ENCODE results near the gene CYP27B1.
"Not testable (repeated sequence)": the region's sequence is repeated elsewhere in the genome, so short reads cannot be mapped to it uniquely, and the experiment has no call there.

CYP27B1 gene

GRCh38 chr12:57718641-57719528, 48.0 kb downstream of the CYP27B1 start:
- no peak overlapping the region for H3K27ac ChIP-seq (ENCODE audit: low read depth, low read length)
- no peaks in the 10 kb centered on the region for H3K27me3 ChIP-seq (ENCODE audit: insufficient read depth, low read length)
- H3K79me2 ChIP-seq (ENCODE audit: control insufficient read depth, insufficient read depth, low read length, unreplicated experiment), result no peaks in the 10 kb centered on the region
- H3K4me3 ChIP-seq (ENCODE audit: low read depth, low read length), result no peak overlapping the region
- H3K36me3 ChIP-seq (ENCODE audit: insufficient read depth, low read length), result peaks cover 17% of the 10 kb centered on the region; the same call in 1 of the 2 replicates
- no peak overlapping the region for H2AFZ ChIP-seq (ENCODE audit: low read length, unreplicated experiment)
- H3K4me1 ChIP-seq (ENCODE audit: control insufficient read depth, insufficient read depth, low read length, unreplicated experiment), result no peaks in the 10 kb centered on the region

- Histone ChIP-seq H3K27ac (ENCODE audit: low read depth, low read length) (no peak overlapping the region), H3K4me1 (ENCODE audit: control insufficient read depth, insufficient read depth, low read length, unreplicated experiment) (no peaks in the 10 kb centered on the region), H3K4me3 (ENCODE audit: low read depth, low read length) (no peak overlapping the region), H3K36me3 (ENCODE audit: insufficient read depth, low read length) (peaks cover 17% of the 10 kb centered on the region; the same call in 1 of the 2 replicates), H3K79me2 (ENCODE audit: control insufficient read depth, insufficient read depth, low read length, unreplicated experiment) (no peaks in the 10 kb centered on the region), H2AFZ (ENCODE audit: low read length, unreplicated experiment) (no peak overlapping the region), H3K27me3 (ENCODE audit: insufficient read depth, low read length) (no peaks in the 10 kb centered on the region)
These were observed 48.8 kb downstream of the CYP27B1 start for GRCh38 chr12:57717846-57718640.

- Histone ChIP-seq H3K27ac (ENCODE audit: low read depth, low read length) (no peak overlapping the region), H3K27me3 (ENCODE audit: insufficient read depth, low read length) (no peaks in the 10 kb centered on the region), H3K4me1 (ENCODE audit: control insufficient read depth, insufficient read depth, low read length, unreplicated experiment) (no peaks in the 10 kb centered on the region), H3K4me3 (ENCODE audit: low read depth, low read length) (no peak overlapping the region), H3K36me3 (ENCODE audit: insufficient read depth, low read length) (peaks cover 22% of the 10 kb centered on the region), H2AFZ (ENCODE audit: low read length, unreplicated experiment) (no peak overlapping the region), H3K79me2 (ENCODE audit: control insufficient read depth, insufficient read depth, low read length, unreplicated experiment) (no peaks in the 10 kb centered on the region)
These were observed 49.7 kb downstream of the CYP27B1 start for GRCh38 chr12:57717131-57717530.

- no peak overlapping the region for H3K27ac ChIP-seq (ENCODE audit: low read depth, low read length)
- no peak overlapping the region for H3K4me3 ChIP-seq (ENCODE audit: low read depth, low read length)
- no peaks in the 10 kb centered on the region for H3K4me1 ChIP-seq (ENCODE audit: control insufficient read depth, insufficient read depth, low read length, unreplicated experiment)
- H2AFZ ChIP-seq (ENCODE audit: low read length, unreplicated experiment), result no peak overlapping the region
- H3K79me2 ChIP-seq (ENCODE audit: control insufficient read depth, insufficient read depth, low read length, unreplicated experiment), result no peaks in the 10 kb centered on the region
- peaks cover 30% of the 10 kb centered on the region for H3K36me3 ChIP-seq (ENCODE audit: insufficient read depth, low read length)
- H3K27me3 ChIP-seq (ENCODE audit: insufficient read depth, low read length), result no peaks in the 10 kb centered on the region
These were observed 50.6 kb downstream of the CYP27B1 start for GRCh38 chr12:57716305-57716704.

- no peak overlapping the region for H3K27ac ChIP-seq (ENCODE audit: low read depth, low read length)
- H3K79me2 ChIP-seq (ENCODE audit: control insufficient read depth, insufficient read depth, low read length, unreplicated experiment), result no peaks in the 10 kb centered on the region
- no peaks in the 10 kb centered on the region for H3K4me1 ChIP-seq (ENCODE audit: control insufficient read depth, insufficient read depth, low read length, unreplicated experiment)
- H3K36me3 ChIP-seq (ENCODE audit: insufficient read depth, low read length), result peaks cover 30% of the 10 kb centered on the region
- no peak overlapping the region for H3K4me3 ChIP-seq (ENCODE audit: low read depth, low read length)
- no peaks in the 10 kb centered on the region for H3K27me3 ChIP-seq (ENCODE audit: insufficient read depth, low read length)
- no peak overlapping the region for H2AFZ ChIP-seq (ENCODE audit: low read length, unreplicated experiment)
These were observed 51.1 kb downstream of the CYP27B1 start for GRCh38 chr12:57715786-57716185.

GRCh38 chr12:57715036-57715748, 51.7 kb downstream of the CYP27B1 start:
- not testable (repeated sequence) for H3K27ac ChIP-seq (ENCODE audit: low read depth, low read length); H3K27me3 ChIP-seq (ENCODE audit: insufficient read depth, low read length); H3K79me2 ChIP-seq (ENCODE audit: control insufficient read depth, insufficient read depth, low read length, unreplicated experiment); H3K4me1 ChIP-seq (ENCODE audit: control insufficient read depth, insufficient read depth, low read length, unreplicated experiment); H3K4me3 ChIP-seq (ENCODE audit: low read depth, low read length); H2AFZ ChIP-seq (ENCODE audit: low read length, unreplicated experiment)
- H3K36me3 ChIP-seq (ENCODE audit: insufficient read depth, low read length), result peaks cover 28% of the 10 kb centered on the region

- H3K79me2 ChIP-seq (ENCODE audit: control insufficient read depth, insufficient read depth, low read length, unreplicated experiment), result no peaks in the 10 kb centered on the region
- no peak overlapping the region for H2AFZ ChIP-seq (ENCODE audit: low read length, unreplicated experiment)
- peaks cover 15% of the 10 kb centered on the region for H3K36me3 ChIP-seq (ENCODE audit: insufficient read depth, low read length)
- H3K4me1 ChIP-seq (ENCODE audit: control insufficient read depth, insufficient read depth, low read length, unreplicated experiment), result no peaks in the 10 kb centered on the region
- H3K4me3 ChIP-seq (ENCODE audit: low read depth, low read length), result no peak overlapping the region
- H3K27ac ChIP-seq (ENCODE audit: low read depth, low read length), result no peak overlapping the region
- H3K27me3 ChIP-seq (ENCODE audit: insufficient read depth, low read length), result no peaks in the 10 kb centered on the region
These were observed 53.7 kb downstream of the CYP27B1 start for GRCh38 chr12:57713209-57713608.

- H3K4me1 ChIP-seq (ENCODE audit: control insufficient read depth, insufficient read depth, low read length, unreplicated experiment), result no peaks in the 10 kb centered on the region
- H3K4me3 ChIP-seq (ENCODE audit: low read depth, low read length), result no peak overlapping the region
- H3K27me3 ChIP-seq (ENCODE audit: insufficient read depth, low read length), result no peaks in the 10 kb centered on the region
- H2AFZ ChIP-seq (ENCODE audit: low read length, unreplicated experiment), result no peak overlapping the region
- no peaks in the 10 kb centered on the region for H3K79me2 ChIP-seq (ENCODE audit: control insufficient read depth, insufficient read depth, low read length, unreplicated experiment)
- H3K36me3 ChIP-seq (ENCODE audit: insufficient read depth, low read length), result peaks cover 12% of the 10 kb centered on the region
- H3K27ac ChIP-seq (ENCODE audit: low read depth, low read length), result no peak overlapping the region
These were observed 54.2 kb downstream of the CYP27B1 start for GRCh38 chr12:57712701-57713100.
